NCI-H460 (cell line): ENCODE results near the gene LMO7. TPM values are rescaled to one million over a fixed set of nuclear protein-coding genes. Genes with fewer than 3 reads are reported as not detected.
"Not testable (repeated sequence)": the region's sequence is repeated elsewhere in the genome, so short reads cannot be mapped to it uniquely, and the experiment has no call there.

Experiments used
- DNase-seq: peaks from one replicate; pipeline ENCODE4 v3.0.0-alpha.2; 2016; ENCODE audit warnings: low read depth; ENCODE audit errors: extremely low read depth
- total RNA-seq: library from RNA; depleted of rRNA; stranded (reverse); fragments of >200 nt; shearing (Covaris generic); gene quantifications from 2 replicates; pipeline ENCODE4 v1.2.3, GENCODE V29; 2014

The LMO7 gene
- total RNA-seq, 1 experiment from 2014 or later = 11.3 TPM

DNA sequence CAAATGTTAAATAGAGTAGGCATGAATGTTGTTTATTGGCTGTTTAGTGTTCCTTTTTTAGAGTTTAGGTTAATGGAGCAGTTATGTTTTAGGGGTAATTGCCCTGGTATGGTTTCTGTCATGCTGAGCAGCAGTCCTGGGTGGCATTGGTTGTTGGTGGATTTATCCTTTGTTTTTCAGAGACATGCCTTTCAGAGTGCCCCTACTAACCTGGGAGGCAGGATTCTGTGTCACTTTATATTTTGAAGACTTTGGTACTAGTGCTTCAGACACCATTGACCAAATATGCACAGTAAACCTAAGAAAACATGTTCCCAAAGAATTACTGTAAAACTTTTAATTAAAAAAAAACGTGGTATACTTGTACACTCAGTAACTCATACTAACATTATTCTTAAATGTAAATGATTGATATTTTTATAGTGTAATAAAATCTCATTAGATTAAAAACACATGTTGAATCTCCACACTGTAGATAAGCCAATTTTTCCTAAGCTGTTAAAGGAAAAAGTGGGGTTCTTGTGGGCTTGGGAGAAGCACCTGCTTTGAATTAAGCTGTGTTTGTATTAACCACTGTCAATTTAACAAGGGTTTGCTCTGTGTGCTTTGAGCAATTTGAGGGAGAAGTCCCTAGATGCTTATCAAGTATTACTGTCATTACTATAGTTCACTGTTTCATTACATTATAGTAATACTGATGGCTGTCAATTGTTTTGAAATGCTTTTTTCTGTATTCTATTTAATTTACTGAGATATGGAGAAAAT, 133.2 kb downstream of the LMO7 start:
- DNase-seq = no peak

DNA sequence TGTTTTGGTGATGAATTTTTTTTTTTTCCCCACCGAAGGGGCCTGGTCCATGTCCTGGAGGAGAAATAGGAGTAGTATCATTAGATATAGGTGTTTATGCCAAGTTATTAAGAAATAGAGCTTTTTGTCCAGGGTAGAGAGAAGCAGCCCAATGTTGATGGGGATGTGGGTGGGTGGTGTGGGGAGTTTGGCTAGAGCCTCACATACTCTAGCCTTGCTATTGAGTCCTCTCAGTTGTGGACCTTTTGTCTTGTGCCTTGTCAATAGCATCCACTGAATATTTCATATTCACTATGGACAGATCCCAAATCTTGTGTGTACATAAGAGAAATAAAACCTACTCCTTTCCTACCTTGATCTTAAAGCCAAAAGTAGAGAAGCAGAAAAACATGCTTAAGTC, 134.0 kb downstream of the LMO7 start:
- DNase-seq = no peak

DNA sequence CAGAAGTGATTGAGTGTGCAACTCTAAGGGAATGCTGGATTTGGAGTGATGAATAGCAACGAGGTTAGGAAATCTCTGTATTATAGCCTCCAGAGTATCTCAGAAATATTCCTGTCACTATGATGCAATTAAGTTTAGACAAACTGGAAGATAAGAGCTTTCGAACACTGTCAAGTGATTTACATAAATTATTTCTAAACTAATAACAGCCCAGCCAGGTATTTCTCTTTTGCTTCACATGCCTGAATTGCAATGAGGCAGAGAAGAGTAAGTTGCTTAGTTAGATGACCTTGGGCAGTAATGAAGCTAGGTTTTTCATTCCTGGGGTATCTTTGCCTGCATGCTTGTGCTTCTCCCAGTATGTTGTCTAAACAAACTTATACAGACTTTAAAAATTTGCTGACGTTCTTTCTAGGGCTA, 134.5 kb downstream of the LMO7 start:
- no peak for DNase-seq

DNA sequence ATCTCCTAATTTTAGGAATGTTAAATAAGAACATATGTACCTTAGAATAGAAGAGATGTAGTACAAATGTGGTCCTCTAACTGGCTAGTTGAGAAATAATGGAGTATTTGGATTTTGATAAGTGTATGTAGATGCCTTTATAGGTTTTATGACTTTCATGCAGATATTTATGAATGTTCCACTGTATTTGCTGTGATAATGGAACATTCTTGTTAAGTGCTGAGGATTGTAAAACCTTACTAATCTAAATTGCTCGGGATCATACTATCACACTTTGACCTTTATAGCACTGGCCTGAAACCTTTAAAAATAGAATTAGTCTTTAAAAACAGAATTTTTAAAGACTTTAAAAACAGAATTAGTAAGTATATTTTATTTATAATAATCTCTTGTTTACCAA, 135.1 kb downstream of the LMO7 start:
- DNase-seq = no peak

GRCh38 chr13:75771818-75772217, 135.7 kb downstream of the LMO7 start:
- DNase-seq = peak; percentile 44

DNA sequence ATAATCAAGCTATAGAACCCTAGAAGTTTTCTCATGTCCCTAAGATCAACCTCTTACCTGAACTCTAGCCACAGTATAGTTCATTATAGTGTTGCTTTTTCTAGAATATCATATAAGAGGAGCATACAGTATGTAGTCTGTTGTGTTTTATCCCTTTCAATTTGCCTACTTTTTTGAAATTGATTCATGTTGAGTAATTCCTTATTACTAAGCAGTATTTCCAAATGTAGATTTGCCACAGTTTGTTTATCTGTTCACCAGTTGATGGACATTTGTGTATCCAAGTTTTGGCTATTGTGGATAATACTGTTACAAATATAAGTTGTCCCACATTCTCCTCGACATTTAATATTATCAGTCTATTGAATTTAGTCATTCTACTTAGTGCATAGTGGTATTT, 138.0 kb downstream of the LMO7 start:
- no peak for DNase-seq

GRCh38 chr13:75776550-75776949, 140.4 kb downstream of the LMO7 start:
- DNase-seq = no peak

- no peak for DNase-seq
These were observed 143.3 kb downstream of the LMO7 start for GRCh38 chr13:75779393-75779792.

DNA sequence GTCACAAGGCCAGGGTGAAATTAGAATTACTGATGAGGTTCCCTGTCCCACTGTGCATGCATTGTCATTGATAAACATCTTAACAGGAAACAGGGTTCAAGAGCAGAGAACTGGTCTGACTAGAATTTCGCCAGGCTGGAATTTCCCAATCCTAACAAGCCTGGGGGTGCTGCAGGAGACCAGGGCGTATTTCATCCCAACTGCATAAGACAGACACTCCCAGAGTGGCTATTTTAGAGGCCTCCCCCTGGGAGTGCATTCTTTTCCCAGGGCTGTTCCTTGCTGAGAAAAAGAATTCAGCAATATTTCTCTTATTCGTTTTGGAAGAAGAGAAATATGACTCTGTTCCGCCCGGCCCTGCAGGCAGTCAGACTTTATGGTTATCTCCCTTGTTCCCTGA, 144.0 kb downstream of the LMO7 start:
- not testable (repeated sequence) for DNase-seq

GRCh38 chr13:75782985-75783384, 146.9 kb downstream of the LMO7 start:
- no peak for DNase-seq

- no peak for DNase-seq
These were observed 147.9 kb downstream of the LMO7 start for GRCh38 chr13:75784003-75784402.

GRCh38 chr13:75785130-75785529, 149.0 kb downstream of the LMO7 start:
- DNase-seq = no peak

DNA sequence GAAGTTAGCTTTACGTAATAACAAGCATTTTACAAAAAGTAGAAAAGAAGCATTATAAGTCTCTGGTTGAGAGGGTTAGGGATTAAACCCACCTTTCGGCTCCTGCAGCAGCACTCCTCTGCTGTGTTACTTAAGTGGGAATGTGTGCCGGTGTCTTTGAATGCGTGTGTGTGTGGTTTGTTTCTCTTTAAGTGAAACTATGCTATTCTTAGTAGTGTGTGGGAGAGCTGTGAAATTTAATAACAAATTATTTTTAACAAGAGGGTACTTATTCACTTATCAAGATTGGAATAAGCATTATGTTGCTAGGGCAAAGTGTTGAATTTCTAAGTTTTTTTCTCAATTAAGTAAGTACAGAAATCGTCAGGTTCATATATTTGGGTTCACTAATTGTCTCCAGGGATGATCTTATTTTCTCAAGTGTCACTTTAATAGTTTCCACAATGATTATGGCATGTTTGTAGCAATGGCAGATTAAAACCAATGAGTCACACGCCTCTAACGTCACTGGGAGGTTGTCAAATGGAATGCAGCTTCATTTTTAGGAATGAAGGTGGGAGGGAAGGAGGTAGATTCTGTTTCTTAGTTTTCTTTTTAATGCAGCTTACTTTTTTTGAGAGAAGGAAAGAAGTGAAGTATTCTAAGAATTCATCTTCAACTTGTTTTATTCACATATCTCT, 151.3 kb downstream of the LMO7 start:
- no peak for DNase-seq

DNA sequence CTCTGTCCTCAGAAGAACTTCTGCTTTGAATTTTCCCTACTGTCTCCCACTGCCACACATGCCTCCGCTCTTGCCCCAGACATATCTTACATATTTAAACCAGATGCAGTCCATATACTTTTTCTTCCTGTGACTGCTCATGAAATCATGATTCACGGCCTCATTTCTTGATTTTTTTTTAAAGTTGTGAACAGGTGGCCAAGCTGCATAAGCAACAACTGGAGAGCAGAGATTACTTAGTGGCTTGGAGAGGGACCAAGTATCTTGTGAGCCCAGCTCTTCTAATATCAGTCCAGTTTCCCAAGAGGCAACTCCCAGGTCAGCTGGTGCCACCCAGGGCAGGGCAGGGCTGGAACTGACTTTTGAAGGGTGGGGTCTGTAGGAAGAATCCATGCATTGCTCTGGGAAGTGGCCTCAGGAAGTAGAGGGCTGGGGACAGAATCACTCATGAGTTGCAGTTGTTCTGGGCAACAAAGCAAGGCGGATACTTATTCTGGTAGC, 152.4 kb downstream of the LMO7 start:
- no peak for DNase-seq

DNA sequence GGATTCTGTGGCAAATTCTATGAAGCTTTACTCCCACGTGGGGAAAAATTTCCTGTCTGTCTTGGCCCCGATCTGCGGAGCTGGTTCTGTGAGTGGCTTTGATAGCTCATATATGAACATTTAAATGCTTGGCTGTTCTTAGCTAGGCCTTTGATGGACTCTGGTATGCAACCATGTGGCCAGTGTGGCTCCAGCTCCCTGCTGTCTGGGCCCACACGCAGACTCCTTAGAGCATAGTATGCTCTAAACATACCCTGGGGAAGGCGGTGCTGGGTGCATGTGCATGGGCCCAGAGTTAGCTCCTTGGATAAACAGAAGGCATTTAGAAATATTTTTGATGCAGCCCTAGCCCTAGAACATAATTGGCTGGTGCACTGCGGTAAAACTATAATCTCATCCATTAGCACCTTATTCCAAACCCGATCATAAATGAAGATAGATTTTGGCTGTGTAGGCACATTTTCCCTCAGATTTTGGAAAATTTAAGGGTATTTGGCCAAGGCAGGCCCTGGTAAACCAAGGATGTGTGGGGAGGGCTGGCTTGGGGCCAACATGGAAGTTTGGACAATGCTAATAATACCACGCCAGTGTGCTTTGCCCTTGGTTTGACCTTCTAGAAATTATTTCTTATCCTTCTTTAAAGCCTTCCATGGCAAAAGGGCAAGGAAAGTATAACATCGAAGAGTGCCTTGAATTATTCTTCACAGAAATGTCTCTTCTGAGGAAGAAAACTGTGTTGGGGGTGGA, 153.5 kb downstream of the LMO7 start:
- DNase-seq = no peak

GRCh38 chr13:75790198-75790970, 154.3 kb downstream of the LMO7 start:
- DNase-seq = no peak

DNA sequence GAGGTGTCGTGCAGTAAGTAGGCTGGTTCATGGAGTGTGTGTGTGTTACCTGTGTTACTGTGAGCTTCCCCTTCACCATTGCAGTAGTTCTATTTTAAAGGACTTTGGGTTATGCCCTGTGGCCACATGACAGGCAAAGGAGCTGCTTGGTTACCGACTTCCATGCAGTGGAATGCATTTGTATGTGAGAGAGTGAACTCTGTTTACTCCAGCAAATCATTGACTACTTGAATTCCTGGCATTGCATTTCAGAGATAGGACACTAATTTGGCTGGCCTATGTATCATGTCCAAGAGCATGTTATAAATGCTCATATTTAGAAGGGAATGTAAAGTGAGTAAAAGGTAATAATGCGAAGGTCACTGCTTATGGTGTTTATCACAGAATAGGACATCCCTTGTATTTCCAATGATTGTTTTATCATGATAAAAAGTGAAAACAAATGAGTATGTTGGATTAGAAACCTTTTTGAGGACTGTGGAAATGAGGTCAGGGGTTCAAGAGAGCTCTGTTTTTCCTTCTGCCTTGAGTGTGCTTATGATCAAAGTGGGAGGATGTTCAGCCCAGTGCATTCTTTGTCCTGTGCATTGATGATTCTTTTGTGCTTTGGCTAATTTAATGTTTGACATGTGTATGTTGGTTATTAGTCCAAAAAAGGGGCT, 156.5 kb downstream of the LMO7 start:
- DNase-seq = no peak

- not testable (repeated sequence) for DNase-seq
These were observed 157.0 kb downstream of the LMO7 start for GRCh38 chr13:75793188-75793567.

GRCh38 chr13:75794663-75795062, 158.5 kb downstream of the LMO7 start:
- DNase-seq = no peak

DNA sequence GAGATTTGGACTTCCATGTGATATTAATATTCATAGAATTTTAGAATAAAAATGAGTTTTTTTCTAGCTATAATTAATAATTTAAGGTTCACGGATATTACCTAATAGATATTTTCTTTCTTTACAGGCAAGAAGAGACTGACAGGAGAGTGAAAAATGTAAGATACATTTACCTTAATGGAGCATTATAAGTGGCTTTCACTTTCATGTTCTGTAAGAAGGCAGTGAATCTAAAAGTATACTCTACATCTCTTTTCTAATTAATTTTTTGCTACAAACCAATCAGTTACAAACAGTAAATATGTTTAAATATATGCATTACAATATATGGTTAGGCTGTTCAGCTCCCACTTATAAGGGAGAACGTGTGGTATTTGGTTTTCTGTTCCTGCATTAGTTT, 159.1 kb downstream of the LMO7 start:
- DNase-seq = no peak
